ENCODE measurements around the gene YOD1. TPM values are rescaled to one million over a fixed set of nuclear protein-coding genes. Genes with fewer than 3 reads are reported as not detected.
A peak's percentile ranks its signal among the peaks of the same experiment; 100 is the strongest.

YOD1 gene
- total RNA-seq, 1 experiment from 2014 or later = 63.9 TPM

DNA sequence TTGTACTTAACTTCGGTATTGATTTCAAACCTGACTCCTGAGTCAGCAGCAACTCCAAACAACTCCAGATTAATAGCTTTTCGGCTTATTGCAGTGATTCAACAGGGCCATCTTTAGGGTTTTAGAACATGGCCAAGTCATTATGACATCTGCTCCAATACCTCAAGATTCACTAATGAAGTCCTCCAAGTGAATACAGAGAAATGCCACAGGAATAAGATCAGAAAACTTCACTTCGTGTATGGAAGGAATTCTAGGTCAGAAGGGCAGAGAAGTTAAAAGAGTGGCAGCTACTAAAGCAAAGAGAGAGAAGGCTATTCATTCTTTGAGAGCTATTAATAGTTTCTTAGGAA lies 10.9 kb downstream of the YOD1 start:
- H3K27ac ChIP-seq (ENCODE audit: low read length) = no peak overlapping the region
- H3K36me3 ChIP-seq (ENCODE audit: low read depth, low read length) = peaks cover 26% of the 10 kb centered on the region
- H3K79me2 ChIP-seq (ENCODE audit: low read length) = peaks cover 27% of the 10 kb centered on the region
- H3K4me2 ChIP-seq (ENCODE audit: low read length) = no peak overlapping the region
- H2AFZ ChIP-seq (ENCODE audit: low read length) = no peak overlapping the region
- H4K20me1 ChIP-seq (ENCODE audit: low read length) = peaks cover 17% of the 10 kb centered on the region
- no peak overlapping the region for H3K4me3 ChIP-seq (ENCODE audit: low read length)
- no peaks in the 10 kb centered on the region for H3K27me3 ChIP-seq (ENCODE audit: low read length)
- peaks cover 21% of the 10 kb centered on the region for H3F3A ChIP-seq (ENCODE audit: low read length, unreplicated experiment)
- no peak for TF ChIP-seq EZH2 (IDR thresholded peaks at IDR 0.05; ENCODE audit: low read length, unreplicated experiment)
- TF ChIP-seq, protein P1, sequence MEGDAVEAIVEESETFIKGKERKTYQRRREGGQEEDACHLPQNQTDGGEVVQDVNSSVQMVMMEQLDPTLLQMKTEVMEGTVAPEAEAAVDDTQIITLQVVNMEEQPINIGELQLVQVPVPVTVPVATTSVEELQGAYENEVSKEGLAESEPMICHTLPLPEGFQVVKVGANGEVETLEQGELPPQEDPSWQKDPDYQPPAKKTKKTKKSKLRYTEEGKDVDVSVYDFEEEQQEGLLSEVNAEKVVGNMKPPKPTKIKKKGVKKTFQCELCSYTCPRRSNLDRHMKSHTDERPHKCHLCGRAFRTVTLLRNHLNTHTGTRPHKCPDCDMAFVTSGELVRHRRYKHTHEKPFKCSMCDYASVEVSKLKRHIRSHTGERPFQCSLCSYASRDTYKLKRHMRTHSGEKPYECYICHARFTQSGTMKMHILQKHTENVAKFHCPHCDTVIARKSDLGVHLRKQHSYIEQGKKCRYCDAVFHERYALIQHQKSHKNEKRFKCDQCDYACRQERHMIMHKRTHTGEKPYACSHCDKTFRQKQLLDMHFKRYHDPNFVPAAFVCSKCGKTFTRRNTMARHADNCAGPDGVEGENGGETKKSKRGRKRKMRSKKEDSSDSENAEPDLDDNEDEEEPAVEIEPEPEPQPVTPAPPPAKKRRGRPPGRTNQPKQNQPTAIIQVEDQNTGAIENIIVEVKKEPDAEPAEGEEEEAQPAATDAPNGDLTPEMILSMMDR (conservative IDR thresholded peaks at IDR 0.05; ENCODE audit: low read depth, low read length) = no peak
- no peak for TF ChIP-seq EZH2phosphoT487 (IDR thresholded peaks at IDR 0.05; ENCODE audit: borderline replicate concordance, low read length)
- H3K9me3 ChIP-seq (ENCODE audit: low read length) = no peaks in the 10 kb centered on the region
- ATAC-seq (no peak), DNase-seq (no peak)
- no peaks in the 10 kb centered on the region for H3K9me2 ChIP-seq (replicated peaks; ENCODE audit: low read length)
- no peak overlapping the region for H3K9ac ChIP-seq (ENCODE audit: low read length)
- BruUV-seq (replicated peaks) = no TSS peak
- POLR2A ChIA-PET (ENCODE audit: unreplicated experiment) = interaction anchor here (1.0 kb wide), 1 partner anchor 8 kb away, joined by 3 read pairs; no protein-coding TSS in a partner anchor
- CTCF ChIA-PET = interaction anchor here (1.0 kb wide), 1 partner anchor 9 kb away, joined by 3 read pairs; no protein-coding TSS in a partner anchor
- intact Hi-C loops (cut with micrococcal nuclease) = no loop called here
- H3K4me1 ChIP-seq (ENCODE audit: insufficient read depth, low read length) = peaks cover 23% of the 10 kb centered on the region

DNA sequence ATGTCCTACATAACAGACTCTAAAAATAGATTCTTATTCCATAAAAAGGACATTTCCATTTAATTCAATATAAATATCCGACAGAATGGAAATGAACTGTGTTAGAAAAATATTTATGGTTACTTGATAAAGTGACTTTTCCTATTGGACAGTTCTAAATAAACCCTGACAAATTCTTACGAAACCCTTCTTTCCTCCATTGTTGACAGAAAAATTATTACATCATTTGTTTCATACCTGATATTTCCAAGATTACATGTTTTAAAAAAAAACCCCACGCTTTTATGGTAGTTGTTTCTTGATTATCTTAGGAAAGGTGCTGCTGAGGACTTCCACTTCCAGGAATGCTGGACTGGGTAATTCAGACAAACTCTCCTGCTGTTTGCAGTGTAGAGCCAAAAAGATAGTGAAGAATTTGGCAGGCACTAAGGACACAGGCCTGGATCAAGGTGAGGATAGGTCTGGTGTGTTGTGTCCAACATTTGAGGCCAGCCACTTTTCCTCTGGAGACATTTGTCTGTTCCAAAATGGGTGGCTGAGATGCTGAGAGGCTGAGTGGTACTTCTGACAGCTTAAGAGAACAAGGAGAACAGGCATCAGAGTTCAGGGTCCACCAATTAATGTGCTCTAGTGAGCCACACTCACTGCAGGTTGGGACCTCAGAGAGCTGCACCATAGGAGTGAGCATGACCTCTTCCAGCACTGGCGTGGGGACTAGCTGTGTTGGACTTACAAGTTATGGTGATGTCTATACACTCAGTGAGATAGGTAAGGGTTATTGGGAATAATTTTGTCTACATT lies 11.4 kb downstream of the YOD1 start:
- ATAC-seq (no peak), DNase-seq (no peak)
- no TSS peak for BruUV-seq (replicated peaks)
- no peak overlapping the region for H2AFZ ChIP-seq (ENCODE audit: low read length)
- H3K36me3 ChIP-seq (ENCODE audit: low read depth, low read length) = peaks cover 20% of the 10 kb centered on the region
- peaks cover 21% of the 10 kb centered on the region for H3K79me2 ChIP-seq (ENCODE audit: low read length)
- intact Hi-C loops (cut with micrococcal nuclease) = no loop called here
- CTCF ChIA-PET = interaction anchor here (1.0 kb wide), 1 partner anchor 8 kb away, joined by 3 read pairs; no protein-coding TSS in a partner anchor
- POLR2A ChIA-PET (ENCODE audit: unreplicated experiment) = interaction anchor here (1.0 to 1.2 kb wide), 2 partner anchors 8 kb away, joined by 3 to 8 read pairs; no protein-coding TSS in a partner anchor
- peaks cover 24% of the 10 kb centered on the region for H3K4me1 ChIP-seq (ENCODE audit: insufficient read depth, low read length)
- no peak overlapping the region for H3K4me2 ChIP-seq (ENCODE audit: low read length)
- H3K27me3 ChIP-seq (ENCODE audit: low read length) = no peaks in the 10 kb centered on the region
- TF ChIP-seq EZH2phosphoT487 (IDR thresholded peaks at IDR 0.05; ENCODE audit: borderline replicate concordance, low read length) (no peak), EZH2 (IDR thresholded peaks at IDR 0.05; ENCODE audit: low read length, unreplicated experiment) (no peak)
- TF ChIP-seq, protein P1 (conservative IDR thresholded peaks at IDR 0.05; ENCODE audit: low read depth, low read length) = no peak
- no peaks in the 10 kb centered on the region for H3K9me2 ChIP-seq (replicated peaks; ENCODE audit: low read length)
- H3K27ac ChIP-seq (ENCODE audit: low read length) = no peak overlapping the region
- peaks cover 12% of the 10 kb centered on the region for H4K20me1 ChIP-seq (ENCODE audit: low read length)
- H3K9ac ChIP-seq (ENCODE audit: low read length) = no peak overlapping the region
- no peaks in the 10 kb centered on the region for H3K9me3 ChIP-seq (ENCODE audit: low read length)
- H3K4me3 ChIP-seq (ENCODE audit: low read length) = no peak overlapping the region
- peaks cover 21% of the 10 kb centered on the region for H3F3A ChIP-seq (ENCODE audit: low read length, unreplicated experiment)

DNA sequence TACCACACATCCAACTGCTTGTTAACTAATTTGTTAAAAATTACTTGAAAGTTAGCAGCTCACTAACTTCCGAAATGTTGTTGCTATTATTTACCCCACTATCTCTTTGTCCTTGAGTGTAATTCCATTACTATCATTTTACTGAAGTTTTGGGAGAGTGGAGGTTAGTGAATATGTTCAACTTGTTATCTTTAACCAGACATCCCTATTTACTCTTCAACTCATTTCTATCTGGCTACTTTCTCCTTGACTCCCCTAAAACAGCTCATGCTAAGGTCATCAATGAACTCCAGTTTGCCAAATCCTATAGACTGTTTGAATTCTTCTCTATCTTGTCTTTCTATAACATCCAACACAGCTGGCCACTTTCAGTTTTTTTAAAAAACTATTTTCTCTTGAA lies 14.1 kb downstream of the YOD1 start:
- H3K9me2 ChIP-seq (replicated peaks; ENCODE audit: low read length) = no peaks in the 10 kb centered on the region
- ATAC-seq (no peak), DNase-seq (no peak)
- H3K9ac ChIP-seq (ENCODE audit: low read length) = no peak overlapping the region; the same call in 1 of the 2 replicates
- intact Hi-C loops (cut with micrococcal nuclease) = no loop called here
- TF ChIP-seq EZH2phosphoT487 (IDR thresholded peaks at IDR 0.05; ENCODE audit: borderline replicate concordance, low read length) (no peak), EZH2 (IDR thresholded peaks at IDR 0.05; ENCODE audit: low read length, unreplicated experiment) (no peak)
- TF ChIP-seq, protein P1 (conservative IDR thresholded peaks at IDR 0.05; ENCODE audit: low read depth, low read length) = no peak
- ChIA-PET CTCF (no interaction called here), POLR2A (ENCODE audit: unreplicated experiment) (no interaction called here)
- H3K4me3 ChIP-seq (ENCODE audit: low read length) = no peak overlapping the region
- no peaks in the 10 kb centered on the region for H3K36me3 ChIP-seq (ENCODE audit: low read depth, low read length)
- no peaks in the 10 kb centered on the region for H3K9me3 ChIP-seq (ENCODE audit: low read length)
- BruUV-seq (replicated peaks) = no TSS peak
- no peak overlapping the region for H2AFZ ChIP-seq (ENCODE audit: low read length)
- H3K79me2 ChIP-seq (ENCODE audit: low read length) = peaks cover 14% of the 10 kb centered on the region
- no peaks in the 10 kb centered on the region for H4K20me1 ChIP-seq (ENCODE audit: low read length)
- no peak overlapping the region for H3K4me2 ChIP-seq (ENCODE audit: low read length)
- H3F3A ChIP-seq (ENCODE audit: low read length, unreplicated experiment) = peaks cover 11% of the 10 kb centered on the region
- peak overlapping the region; percentile 61; the same call in 1 of the 2 replicates for H3K27ac ChIP-seq (ENCODE audit: low read length)
- no peaks in the 10 kb centered on the region for H3K27me3 ChIP-seq (ENCODE audit: low read length)
- peaks cover 49% of the 10 kb centered on the region for H3K4me1 ChIP-seq (ENCODE audit: insufficient read depth, low read length)

All from PC-3 (cell line).